GM18526 (cell line): ENCODE measurements around the gene CARD9.

ENCODE experiments used
- POLR2A ChIP-seq: IDR thresholded peaks from 3 replicates; pipeline ENCODE4 v1.6.1; 2011; ENCODE audit not compliant: insufficient read length; ENCODE audit errors: extremely low read depth

CARD9 gene

GRCh38 chr9:136392538-136393449 is 19.3 kb upstream of the CARD9 start:
- TF ChIP-seq POLR2A: no peak

- no peak for TF ChIP-seq POLR2A
Observed at GRCh38 chr9:136391737-136392537, 18.5 kb upstream of the CARD9 start.

GRCh38 chr9:136389396-136389795 is 15.9 kb upstream of the CARD9 start:
- no peak for TF ChIP-seq POLR2A

GRCh38 chr9:136387217-136387616 is 13.7 kb upstream of the CARD9 start:
- no peak for TF ChIP-seq POLR2A

- no peak for TF ChIP-seq POLR2A
Observed at GRCh38 chr9:136386018-136386417, 12.5 kb upstream of the CARD9 start.

- TF ChIP-seq POLR2A: no peak
Observed at GRCh38 chr9:136385015-136385414, 11.5 kb upstream of the CARD9 start.

GRCh38 chr9:136383436-136383835 is 10.0 kb upstream of the CARD9 start:
- TF ChIP-seq POLR2A: no peak

- TF ChIP-seq POLR2A: no peak
Observed at GRCh38 chr9:136381966-136382513, 8.6 kb upstream of the CARD9 start.

- no peak for TF ChIP-seq POLR2A
Observed at GRCh38 chr9:136381311-136381710, 7.8 kb upstream of the CARD9 start.

GRCh38 chr9:136380381-136380780 is 6.9 kb upstream of the CARD9 start:
- TF ChIP-seq POLR2A: no peak

GRCh38 chr9:136379891-136380290 is 6.4 kb upstream of the CARD9 start:
- TF ChIP-seq POLR2A: no peak

- no peak for TF ChIP-seq POLR2A
Observed at GRCh38 chr9:136379401-136379800, 5.9 kb upstream of the CARD9 start.

- TF ChIP-seq POLR2A: no peak
Observed at GRCh38 chr9:136379003-136379287, 5.5 kb upstream of the CARD9 start.

- TF ChIP-seq POLR2A: no peak
Observed at GRCh38 chr9:136378170-136379002, 4.9 kb upstream of the CARD9 start.
